ENCODE data around the gene PIK3CB. TPM values are rescaled to one million over a fixed set of nuclear protein-coding genes. Genes with fewer than 3 reads are reported as not detected.
"Not testable (repeated sequence)": the region's sequence is repeated elsewhere in the genome, so short reads cannot be mapped to it uniquely, and the experiment has no call there.

PIK3CB gene
- total RNA-seq, 1 experiment from 2014 or later: 6.6 TPM

- DNase-seq (ENCODE audit: low read depth): no peak
These were observed 153.1 kb downstream of the PIK3CB start for GRCh38 chr3:138681463-138682220.

GRCh38 chr3:138680974-138681373 lies 153.8 kb downstream of the PIK3CB start:
- DNase-seq (ENCODE audit: low read depth): not testable (repeated sequence)

- no peak for DNase-seq (ENCODE audit: low read depth)
These were observed 155.8 kb downstream of the PIK3CB start for GRCh38 chr3:138678874-138679392.

GRCh38 chr3:138678086-138678485 lies 156.6 kb downstream of the PIK3CB start:
- DNase-seq (ENCODE audit: low read depth): no peak

GRCh38 chr3:138675393-138675792 lies 159.3 kb downstream of the PIK3CB start:
- DNase-seq (ENCODE audit: low read depth): no peak

GRCh38 chr3:138673641-138674530 lies 160.8 kb downstream of the PIK3CB start:
- peak; percentile 28 for DNase-seq (ENCODE audit: low read depth)

GRCh38 chr3:138670407-138670806 lies 164.3 kb downstream of the PIK3CB start:
- no peak for DNase-seq (ENCODE audit: low read depth)

GRCh38 chr3:138668107-138668506 lies 166.6 kb downstream of the PIK3CB start:
- DNase-seq (ENCODE audit: low read depth): no peak

GRCh38 chr3:138657508-138657907 lies 177.2 kb downstream of the PIK3CB start:
- no peak for DNase-seq (ENCODE audit: low read depth)

GRCh38 chr3:138653567-138653966 lies 181.2 kb downstream of the PIK3CB start:
- DNase-seq (ENCODE audit: low read depth): no peak

- DNase-seq (ENCODE audit: low read depth): no peak
These were observed 185.6 kb downstream of the PIK3CB start for GRCh38 chr3:138649134-138649533.

GRCh38 chr3:138646513-138646912 lies 188.2 kb downstream of the PIK3CB start:
- DNase-seq (ENCODE audit: low read depth): no peak

- DNase-seq (ENCODE audit: low read depth): no peak
These were observed 188.7 kb downstream of the PIK3CB start for GRCh38 chr3:138646008-138646407.

- DNase-seq (ENCODE audit: low read depth): no peak
These were observed 191.8 kb downstream of the PIK3CB start for GRCh38 chr3:138642927-138643253.

- DNase-seq (ENCODE audit: low read depth): no peak
These were observed 192.4 kb downstream of the PIK3CB start for GRCh38 chr3:138642226-138642926.

GRCh38 chr3:138640537-138640936 lies 194.2 kb downstream of the PIK3CB start:
- DNase-seq (ENCODE audit: low read depth): no peak

- no peak for DNase-seq (ENCODE audit: low read depth)
These were observed 196.1 kb downstream of the PIK3CB start for GRCh38 chr3:138638641-138639040.

- DNase-seq (ENCODE audit: low read depth): peak; percentile 7
These were observed 205.2 kb downstream of the PIK3CB start for GRCh38 chr3:138629526-138629925.

GRCh38 chr3:138625707-138626365 lies 208.9 kb downstream of the PIK3CB start:
- DNase-seq (ENCODE audit: low read depth): peak; percentile 50

GRCh38 chr3:138624518-138624917 lies 210.2 kb downstream of the PIK3CB start:
- no peak for DNase-seq (ENCODE audit: low read depth)

- DNase-seq (ENCODE audit: low read depth): no peak
These were observed 214.3 kb downstream of the PIK3CB start for GRCh38 chr3:138620431-138620830.

- no peak for DNase-seq (ENCODE audit: low read depth)
These were observed 219.3 kb downstream of the PIK3CB start for GRCh38 chr3:138615462-138615861.

Measured in Daoy (cell line).